Mucosa of rectum (tissue), 2 donors: ENCODE data around the gene JPH3.

Source experiments
- H3K27ac ChIP-seq, 2 donors: one replicate each; pipeline ENCODE4 v1.7.0; 2013; ENCODE audit warnings: inconsistent platforms in 2 of 2, low read depth in 2 of 2, low read length in 2 of 2
- H3K27me3 ChIP-seq, 2 donors: one replicate each; pipeline ENCODE4 v1.7.0; 2013; ENCODE audit warnings: low read length in 2 of 2; ENCODE audit not compliant: control insufficient read depth in 2 of 2, insufficient read depth in 2 of 2
- H3K36me3 ChIP-seq, 2 donors: one replicate each; pipeline ENCODE4 v1.7.0; 2013; ENCODE audit warnings: low read length in 2 of 2; ENCODE audit not compliant: control insufficient read depth in 2 of 2, insufficient read depth in 2 of 2
- H3K4me1 ChIP-seq, 2 donors: one replicate each; pipeline ENCODE4 v1.7.0; 2013; ENCODE audit warnings: low read length in 2 of 2, mild to moderate bottlenecking in 1 of 2; ENCODE audit not compliant: control insufficient read depth in 2 of 2, insufficient read depth in 2 of 2
- H3K4me3 ChIP-seq, 2 donors: one replicate each; pipeline ENCODE4 v1.7.0; 2013; ENCODE audit warnings: low read length in 2 of 2
- H3K9ac ChIP-seq, 2 donors: one replicate each; pipeline ENCODE4 v1.7.0; 2013; ENCODE audit warnings: low read length in 2 of 2, low read depth in 1 of 2, mild to moderate bottlenecking in 1 of 2
- H3K9me3 ChIP-seq, 2 donors: one replicate each; pipeline ENCODE4 v1.7.0; 2013; ENCODE audit warnings: low read length in 2 of 2; ENCODE audit not compliant: control insufficient read depth in 2 of 2
- donor health status: healthy.
- donor health status: Normal muscosa, but diverticular disease.

Gene JPH3

DNA sequence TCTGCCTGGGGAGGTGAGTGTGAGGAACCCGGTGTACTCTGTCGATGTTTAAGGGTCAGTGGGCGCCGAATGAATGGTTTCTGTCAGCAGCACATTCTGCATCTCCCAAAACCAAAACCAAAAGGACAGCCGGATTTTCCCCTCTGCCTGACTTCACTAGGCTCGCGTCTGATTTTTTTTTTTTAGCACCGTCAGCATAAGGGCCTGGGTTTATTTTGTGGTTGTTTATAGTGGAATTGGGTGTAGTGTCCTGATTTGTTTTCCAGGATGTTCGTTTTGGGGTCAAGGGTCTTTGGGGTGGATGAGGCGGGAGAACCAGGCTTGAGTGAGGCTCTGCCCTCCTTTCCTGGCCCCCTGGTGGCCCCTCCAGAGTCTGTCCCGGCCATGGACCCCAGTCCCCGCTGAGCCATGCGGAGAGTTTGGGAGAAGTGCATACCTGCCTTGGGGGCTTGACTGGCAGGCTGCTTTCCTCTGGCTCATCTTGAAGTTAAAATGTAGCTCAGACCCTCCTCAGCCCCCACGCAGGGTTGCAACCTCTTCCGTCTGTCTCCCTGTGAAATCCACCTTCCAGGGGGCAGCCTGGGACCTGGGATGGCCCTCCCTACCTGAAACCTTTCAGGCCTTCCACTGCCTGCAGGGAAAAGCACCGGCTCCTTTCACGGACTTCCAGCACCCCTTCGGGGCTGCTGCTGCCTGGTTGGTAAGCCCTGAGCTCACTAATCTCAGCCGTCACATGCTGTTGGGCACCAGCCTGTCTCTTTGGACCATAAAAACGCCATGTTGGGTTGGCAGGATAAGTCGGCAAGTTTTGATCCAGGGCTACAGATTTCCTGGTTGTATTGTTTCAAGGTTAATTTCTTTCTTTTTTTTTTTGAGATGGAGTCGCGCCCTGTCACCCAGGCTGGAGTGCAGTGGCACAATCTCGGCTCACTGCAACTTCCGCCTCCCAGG is 60.2 kb downstream of the JPH3 start:
- H3K27me3 ChIP-seq = no peaks in the 10 kb centered on the region
- H3K27ac ChIP-seq = no peak overlapping the region
- H3K9me3 ChIP-seq = no peaks in the 10 kb centered on the region
- no peaks in the 10 kb centered on the region for H3K36me3 ChIP-seq
- H3K9ac ChIP-seq = no peak overlapping the region
- H3K4me1 ChIP-seq = no peaks in the 10 kb centered on the region
- no peak overlapping the region for H3K4me3 ChIP-seq

DNA sequence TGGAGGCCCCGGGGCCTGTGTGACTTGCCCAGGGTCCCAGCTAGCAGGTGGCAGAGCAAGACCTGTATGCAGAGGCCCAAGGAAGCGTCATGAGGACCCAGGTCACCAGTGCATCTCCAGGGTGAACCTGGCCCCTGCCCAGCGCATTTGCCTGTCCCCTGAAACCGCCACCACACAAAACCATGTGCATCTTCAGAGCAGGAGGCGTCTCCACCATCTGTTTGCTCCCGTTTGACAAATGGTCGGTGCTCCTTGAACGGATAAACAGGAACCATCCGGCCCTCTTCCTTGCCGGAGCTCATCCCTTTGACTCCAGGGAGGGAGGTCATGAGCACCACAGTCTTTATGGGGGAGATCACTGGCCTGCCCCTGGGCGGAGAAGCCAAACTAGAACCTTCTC is 62.5 kb downstream of the JPH3 start:
- H3K4me3 ChIP-seq = no peak overlapping the region
- H3K27ac ChIP-seq = no peak overlapping the region
- H3K9me3 ChIP-seq = no peaks in the 10 kb centered on the region
- H3K4me1 ChIP-seq = no peaks in the 10 kb centered on the region
- H3K9ac ChIP-seq = no peak overlapping the region
- H3K36me3 ChIP-seq = no peaks in the 10 kb centered on the region
- H3K27me3 ChIP-seq = no peaks in the 10 kb centered on the region

DNA sequence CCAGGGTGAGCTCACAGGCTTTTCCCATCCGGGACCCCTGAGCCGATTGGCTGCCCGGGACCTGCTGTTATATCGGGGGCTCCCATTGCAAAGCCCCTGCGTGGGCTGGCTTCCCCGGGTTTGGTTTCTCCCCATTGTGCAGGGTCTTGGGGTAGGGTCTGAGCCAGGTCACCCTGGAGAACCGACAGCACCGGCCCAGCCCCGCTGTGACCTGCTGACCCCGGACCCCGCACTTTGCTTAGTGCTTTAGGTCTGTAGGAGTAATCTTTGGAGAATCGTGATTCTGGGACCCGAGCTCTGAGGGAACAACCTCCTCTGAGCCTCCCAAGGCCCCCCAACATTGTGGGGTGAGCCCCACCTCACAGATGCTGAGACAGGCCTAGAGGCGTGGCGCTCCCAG is 62.9 kb downstream of the JPH3 start:
- Histone ChIP-seq H3K27ac (no peak overlapping the region), H3K9me3 (no peaks in the 10 kb centered on the region), H3K9ac (no peak overlapping the region), H3K36me3 (no peaks in the 10 kb centered on the region), H3K27me3 (peaks cover 0 to 3% of the 10 kb centered on the region in 2 donors), H3K4me1 (no peaks in the 10 kb centered on the region), H3K4me3 (no peak overlapping the region)

DNA sequence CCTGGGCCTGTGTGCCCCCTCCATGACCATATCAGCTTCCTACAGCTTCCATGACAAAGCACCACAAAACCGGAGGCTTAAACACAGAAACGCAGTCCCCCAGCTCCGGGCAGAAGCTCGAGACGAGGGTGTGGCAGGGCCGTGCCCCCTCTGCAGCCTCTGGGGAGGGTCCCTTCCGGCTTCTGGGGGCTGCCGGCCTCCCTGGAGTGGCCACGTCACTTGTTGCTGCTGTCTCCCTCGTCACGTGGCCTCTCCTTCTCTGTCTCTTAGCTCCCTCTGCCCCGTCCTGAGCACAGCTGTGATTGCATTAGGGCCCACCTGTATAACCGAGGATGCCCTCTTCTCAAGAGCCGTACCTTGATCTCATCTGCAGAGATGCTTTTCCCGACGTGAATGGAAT is 64.6 kb downstream of the JPH3 start:
- Histone ChIP-seq H3K9me3 (no peaks in the 10 kb centered on the region), H3K4me3 (no peak overlapping the region), H3K36me3 (no peaks in the 10 kb centered on the region), H3K27ac (no peak overlapping the region), H3K27me3 (peaks cover 0 to 5% of the 10 kb centered on the region in 2 donors), H3K4me1 (no peaks in the 10 kb centered on the region), H3K9ac (no peak overlapping the region)

DNA sequence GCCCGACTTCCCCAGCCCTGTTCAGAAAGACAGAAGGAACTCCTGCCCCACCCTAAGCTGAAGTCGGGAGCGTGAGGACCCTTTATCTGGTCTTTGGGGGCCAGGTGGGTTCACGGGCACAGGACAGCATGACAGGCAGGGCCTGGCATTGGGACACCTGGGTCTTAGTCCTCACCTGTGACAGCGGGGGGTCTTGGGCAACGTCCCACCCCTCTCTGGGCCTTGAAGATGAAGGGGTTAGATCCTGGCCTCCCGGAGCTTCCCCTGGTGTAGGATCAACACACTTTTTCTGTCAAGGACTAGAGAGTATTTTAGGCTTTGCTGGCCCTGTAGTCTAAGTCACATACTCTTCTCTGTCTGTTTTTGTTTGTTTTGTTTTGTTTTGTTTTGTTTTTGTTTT is 65.1 kb downstream of the JPH3 start:
- no peaks in the 10 kb centered on the region for H3K36me3 ChIP-seq
- H3K27me3 ChIP-seq = peaks cover 0 to 5% of the 10 kb centered on the region in 2 donors
- H3K4me1 ChIP-seq = no peaks in the 10 kb centered on the region
- no peak overlapping the region for H3K27ac ChIP-seq
- no peak overlapping the region for H3K9ac ChIP-seq
- H3K4me3 ChIP-seq = no peak overlapping the region
- no peaks in the 10 kb centered on the region for H3K9me3 ChIP-seq

DNA sequence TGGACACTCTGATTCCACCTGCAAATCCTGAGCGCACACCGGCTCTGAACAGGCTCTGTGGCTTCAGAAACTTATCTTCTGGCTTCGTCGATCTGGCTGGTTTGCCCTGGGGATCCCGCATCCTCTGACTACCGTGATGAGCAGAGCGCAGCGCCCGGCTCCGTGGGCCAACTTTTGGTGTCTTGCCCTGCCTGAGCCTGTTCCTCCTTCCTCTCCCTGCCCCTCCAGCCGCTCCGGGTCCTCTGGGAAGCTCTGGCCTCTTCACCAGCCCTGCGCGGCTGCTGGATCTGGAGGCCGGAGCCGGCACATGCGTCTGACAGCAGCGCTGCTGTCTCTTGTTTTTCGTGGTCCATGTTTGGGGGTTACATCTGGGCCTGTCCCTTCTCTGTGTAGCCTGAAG is 65.6 kb downstream of the JPH3 start:
- H3K27ac ChIP-seq = no peak overlapping the region
- H3K4me3 ChIP-seq = no peak overlapping the region
- no peaks in the 10 kb centered on the region for H3K36me3 ChIP-seq
- no peaks in the 10 kb centered on the region for H3K4me1 ChIP-seq
- no peaks in the 10 kb centered on the region for H3K9me3 ChIP-seq
- peaks cover 0 to 5% of the 10 kb centered on the region in 2 donors for H3K27me3 ChIP-seq
- no peak overlapping the region for H3K9ac ChIP-seq

DNA sequence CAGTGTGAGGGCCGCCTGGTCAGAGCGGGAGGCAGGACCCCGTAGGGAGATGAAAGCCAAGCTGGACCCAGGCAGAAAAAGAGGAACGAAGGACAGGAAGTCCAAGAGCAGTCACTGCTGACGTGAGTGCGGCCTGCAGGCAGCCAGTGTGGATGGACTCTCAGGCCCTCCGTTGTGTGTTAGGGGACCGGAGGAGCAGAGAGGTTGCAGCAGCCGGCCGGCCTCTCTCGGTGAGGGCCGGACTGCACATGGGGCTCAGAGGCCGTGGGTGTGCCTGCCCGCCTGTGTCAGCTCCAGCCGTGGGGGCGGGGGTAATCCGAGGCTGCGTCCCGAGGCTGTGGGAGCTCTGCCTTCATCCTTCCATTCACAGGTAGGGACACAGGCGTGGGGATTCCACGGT is 67.4 kb downstream of the JPH3 start:
- Histone ChIP-seq H3K36me3 (no peaks in the 10 kb centered on the region), H3K4me3 (no peak overlapping the region)

DNA sequence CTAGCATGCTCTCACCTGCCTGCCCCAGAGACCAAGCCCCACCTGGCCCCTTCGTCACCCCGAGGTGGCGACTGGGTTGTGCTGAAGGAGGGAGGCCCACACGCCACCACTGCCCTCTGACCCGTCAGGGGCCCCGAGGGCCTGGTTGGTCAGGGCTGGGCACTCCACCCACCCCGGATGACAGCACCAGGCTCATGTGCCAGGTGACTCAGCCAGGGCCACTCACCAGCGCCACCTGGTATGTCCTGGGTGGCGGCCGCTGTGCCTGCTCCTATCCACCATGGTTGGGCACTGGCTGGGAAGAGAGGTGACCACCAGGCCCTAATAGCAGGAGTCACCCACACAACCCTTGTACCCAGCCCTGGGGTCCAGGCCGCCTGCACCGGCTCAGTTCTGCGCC is 68.9 kb downstream of the JPH3 start:
- Histone ChIP-seq H3K36me3 (no peaks in the 10 kb centered on the region), H3K9me3 (no peaks in the 10 kb centered on the region), H3K27ac (no peak overlapping the region), H3K4me1 (no peaks in the 10 kb centered on the region), H3K9ac (no peak overlapping the region), H3K27me3 (peaks cover 0 to 5% of the 10 kb centered on the region in 2 donors), H3K4me3 (no peak overlapping the region)

More for the DNA sequence above, 67.4 kb downstream of the JPH3 start:
- Histone ChIP-seq H3K9ac (no peak overlapping the region), H3K4me1 (no peaks in the 10 kb centered on the region), H3K27me3 (peaks cover 0 to 5% of the 10 kb centered on the region in 2 donors), H3K9me3 (no peaks in the 10 kb centered on the region), H3K27ac (no peak overlapping the region)

DNA sequence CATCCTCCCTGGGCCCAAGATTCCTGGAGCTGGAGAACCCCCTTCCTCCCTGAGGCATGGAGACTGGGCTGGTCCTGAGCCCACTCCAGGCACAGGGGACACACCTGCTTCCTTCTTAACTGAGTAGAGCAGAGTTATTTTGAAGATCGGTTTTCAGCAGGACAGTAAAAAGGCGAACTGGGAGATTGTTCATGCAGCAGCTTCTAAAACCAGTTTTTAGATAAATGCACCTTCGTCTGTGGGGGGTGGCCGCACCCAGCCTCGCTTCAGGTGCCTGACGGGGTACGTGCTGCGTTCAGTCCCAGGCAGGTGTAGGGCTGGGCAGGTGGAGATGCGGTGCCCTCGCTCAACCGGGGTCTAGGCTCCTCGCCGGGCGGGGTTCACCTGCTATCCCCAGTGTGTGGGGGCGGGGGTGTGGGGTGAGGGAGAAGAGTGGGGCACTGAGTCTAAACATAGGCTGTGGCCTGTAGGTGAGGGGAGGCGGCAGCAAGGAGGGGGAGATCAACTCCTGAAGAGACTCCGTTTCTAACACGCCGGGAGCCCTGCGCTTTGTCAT is 69.5 kb downstream of the JPH3 start:
- Histone ChIP-seq H3K9me3 (no peaks in the 10 kb centered on the region), H3K27ac (no peak overlapping the region), H3K36me3 (no peaks in the 10 kb centered on the region), H3K4me1 (no peaks in the 10 kb centered on the region), H3K9ac (no peak overlapping the region), H3K4me3 (no peak overlapping the region), H3K27me3 (peaks cover 0 to 5% of the 10 kb centered on the region in 2 donors)

DNA sequence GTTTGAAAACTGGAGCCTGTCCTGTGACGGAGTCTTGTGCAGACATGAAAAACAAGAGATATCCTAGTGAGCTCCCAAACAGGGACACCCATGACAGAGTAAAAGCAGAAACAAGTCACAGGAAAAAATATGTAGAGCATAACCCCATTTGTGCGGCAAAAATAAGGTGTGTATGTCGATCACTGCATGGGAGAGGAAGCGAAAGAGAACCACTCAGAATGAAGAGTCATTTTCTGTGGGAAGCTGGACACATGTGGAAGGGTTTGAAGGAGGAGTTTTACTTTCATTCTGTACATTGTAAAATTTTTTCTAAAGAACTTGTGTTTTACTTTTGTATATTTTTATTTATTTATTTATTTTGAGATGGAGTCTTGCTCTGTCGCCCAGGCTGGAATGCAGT is 72.1 kb downstream of the JPH3 start:
- no peak overlapping the region for H3K9ac ChIP-seq
- H3K9me3 ChIP-seq = no peaks in the 10 kb centered on the region

More for the DNA sequence above, 72.1 kb downstream of the JPH3 start:
- H3K27ac ChIP-seq = no peak overlapping the region
- no peaks in the 10 kb centered on the region for H3K36me3 ChIP-seq
- H3K4me3 ChIP-seq = no peak overlapping the region
- no peaks in the 10 kb centered on the region for H3K4me1 ChIP-seq
- peaks cover 0 to 5% of the 10 kb centered on the region in 2 donors for H3K27me3 ChIP-seq
